ENCODE measurements around the gene SNTA1.
"Not testable (repeated sequence)": the region's sequence is repeated elsewhere in the genome, so short reads cannot be mapped to it uniquely, and the experiment has no call there.

Gene SNTA1

GRCh38 chr20:33423875-33424274, 19.7 kb downstream of the SNTA1 start:
- DNase-seq, result not testable (repeated sequence)

DNA sequence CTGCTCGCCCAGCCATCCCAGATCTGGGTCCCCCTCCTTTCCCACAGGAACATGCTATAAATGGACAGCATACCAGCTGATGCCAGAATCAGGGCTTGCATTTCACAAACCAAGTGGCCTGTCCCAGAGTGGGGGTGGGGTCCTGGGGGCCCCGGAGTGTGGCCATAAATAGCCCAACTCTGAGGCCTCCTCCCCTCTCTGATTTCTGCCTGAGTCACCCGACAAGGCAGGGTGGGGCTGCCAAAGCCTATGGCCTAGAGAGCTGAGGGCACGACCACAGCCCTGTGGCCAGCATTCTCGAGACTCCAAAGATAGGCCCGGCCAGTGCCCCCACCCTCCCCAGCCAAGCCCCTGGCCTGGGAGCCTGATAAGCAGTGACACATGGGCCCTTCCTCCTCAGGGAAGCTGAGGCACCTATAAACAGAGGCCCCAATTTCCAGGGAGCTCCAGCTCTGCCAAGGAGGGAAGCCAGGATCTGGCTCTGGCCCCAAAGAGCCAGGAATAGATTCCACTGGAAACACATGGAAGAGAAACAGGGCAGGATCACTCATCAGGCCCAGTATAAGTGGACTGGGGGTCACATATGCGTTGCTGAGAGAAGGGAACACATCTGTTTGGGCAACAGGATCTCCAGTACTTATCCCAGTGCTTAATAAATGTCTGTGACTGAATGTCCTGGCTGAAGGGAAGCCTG, 20.3 kb downstream of the SNTA1 start:
- DNase-seq, result no peak

- no peak for DNase-seq
Measured at GRCh38 chr20:33419140-33419974, 24.2 kb downstream of the SNTA1 start.

DNA sequence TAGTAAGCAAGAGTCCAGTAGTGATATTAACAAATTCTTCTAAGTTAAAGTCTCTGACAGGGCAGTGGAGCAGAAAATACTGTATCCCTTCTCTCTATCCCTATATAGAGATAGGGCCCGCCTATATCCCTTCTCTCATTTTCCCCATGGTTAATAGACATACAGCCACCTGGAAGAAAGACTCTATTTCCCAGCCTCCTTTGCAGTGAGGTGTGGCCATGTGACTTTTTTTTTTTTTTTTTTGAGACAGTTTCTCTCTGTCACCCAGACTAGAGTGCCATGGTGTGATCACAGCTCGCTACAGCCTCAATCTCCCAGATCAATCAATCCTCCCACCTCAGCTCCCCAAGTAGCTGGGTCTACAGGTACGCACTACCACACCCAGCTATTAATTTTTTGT, 25.5 kb downstream of the SNTA1 start:
- no peak for DNase-seq

DNA sequence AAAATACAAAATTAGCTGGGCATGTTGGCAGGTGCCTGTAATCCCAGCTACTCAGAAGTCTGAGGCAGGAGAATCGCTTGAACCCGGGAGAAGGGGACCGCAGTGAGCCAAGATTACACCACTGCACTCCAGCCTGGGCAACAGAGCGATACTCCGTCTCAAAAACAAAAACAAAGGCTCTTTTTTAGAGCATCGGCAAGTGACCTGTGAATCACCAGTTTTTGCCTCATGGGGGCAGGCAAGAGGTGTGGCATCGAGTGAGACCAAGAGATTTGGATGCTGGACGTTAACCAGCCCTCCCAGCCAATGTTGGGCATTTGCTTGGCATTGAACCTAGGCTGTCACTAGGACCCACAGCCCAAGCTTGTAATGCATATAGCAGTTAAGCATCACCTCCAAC, 27.6 kb downstream of the SNTA1 start:
- DNase-seq, result peak; percentile 67

- no peak for DNase-seq
Measured at GRCh38 chr20:33412484-33412838, 31.1 kb downstream of the SNTA1 start.

DNA sequence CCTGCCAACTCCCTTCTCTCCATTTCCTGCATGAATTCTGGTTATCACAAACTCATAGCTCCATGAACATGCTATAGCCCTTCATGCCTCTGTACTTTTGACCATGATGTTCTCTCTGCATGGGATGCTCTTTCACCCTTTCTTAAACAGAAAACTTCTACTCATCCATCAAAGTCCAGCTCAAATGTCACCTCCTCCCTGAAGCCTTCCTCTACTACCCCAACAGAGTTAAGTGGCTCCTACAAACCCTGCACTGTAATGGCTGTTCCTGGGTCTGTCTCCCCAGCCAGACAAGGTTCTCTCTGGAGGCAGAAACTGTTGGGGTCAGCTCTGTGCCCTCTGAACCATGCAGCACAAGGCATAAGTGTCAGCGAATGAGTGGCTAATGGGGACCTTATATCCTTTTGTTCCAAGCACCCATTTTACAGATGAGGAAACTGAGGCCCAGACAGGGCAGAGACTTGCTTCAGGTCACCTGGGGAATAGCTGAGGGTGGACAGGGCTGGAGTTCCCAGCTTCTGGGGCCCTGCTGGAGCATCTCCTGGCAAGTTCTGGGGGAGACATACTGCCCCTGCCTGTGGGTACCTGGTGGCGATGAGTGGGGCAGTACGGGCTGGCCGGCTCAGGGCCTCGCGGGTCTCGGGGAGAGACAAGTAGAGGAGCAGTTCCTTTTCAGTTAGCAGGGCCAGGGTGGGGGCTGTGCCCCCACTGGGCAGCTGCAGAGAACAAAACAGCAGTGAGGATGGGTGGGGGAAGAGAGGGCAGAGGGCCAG, 31.7 kb downstream of the SNTA1 start:
- no peak for DNase-seq

- DNase-seq, result no peak
Measured at GRCh38 chr20:33411242-33411641, 32.3 kb downstream of the SNTA1 start.

DNA sequence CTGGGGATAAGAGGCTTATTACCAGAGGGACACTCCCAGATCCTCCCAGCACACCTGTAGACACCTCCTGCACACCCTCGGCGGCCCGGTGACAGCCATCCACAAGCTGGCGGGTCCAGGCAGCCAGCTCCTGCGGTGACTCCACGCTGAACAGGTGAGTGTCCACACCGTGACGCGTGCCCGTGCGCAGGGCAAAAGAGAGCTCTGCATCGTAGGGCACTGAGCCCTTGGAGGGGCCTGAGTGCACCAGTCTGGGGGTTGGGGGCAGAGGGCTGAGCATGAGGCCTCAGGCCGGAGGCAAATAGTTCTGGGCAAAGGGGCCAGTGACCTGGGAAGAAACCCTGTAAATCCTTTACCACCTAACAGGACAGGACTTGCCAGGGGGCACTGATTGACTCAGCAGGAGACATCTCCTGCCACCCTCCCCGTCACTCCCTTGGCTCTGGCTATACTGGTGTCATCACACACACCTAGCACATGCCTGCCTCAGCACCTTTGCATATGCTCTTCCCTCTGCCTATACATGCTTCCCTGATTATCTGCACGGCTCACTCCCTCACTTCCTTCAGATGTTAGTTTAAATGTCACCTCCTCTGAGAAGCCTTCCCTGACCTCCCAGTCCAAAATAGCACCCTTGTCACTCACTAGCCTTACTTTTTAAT, 33.4 kb downstream of the SNTA1 start:
- DNase-seq, result no peak

- DNase-seq, result no peak
Measured at GRCh38 chr20:33408716-33409654, 34.6 kb downstream of the SNTA1 start.

- no peak for DNase-seq
Measured at GRCh38 chr20:33408313-33408712, 35.2 kb downstream of the SNTA1 start.

GRCh38 chr20:33407796-33408195, 35.8 kb downstream of the SNTA1 start:
- DNase-seq, result no peak

DNA sequence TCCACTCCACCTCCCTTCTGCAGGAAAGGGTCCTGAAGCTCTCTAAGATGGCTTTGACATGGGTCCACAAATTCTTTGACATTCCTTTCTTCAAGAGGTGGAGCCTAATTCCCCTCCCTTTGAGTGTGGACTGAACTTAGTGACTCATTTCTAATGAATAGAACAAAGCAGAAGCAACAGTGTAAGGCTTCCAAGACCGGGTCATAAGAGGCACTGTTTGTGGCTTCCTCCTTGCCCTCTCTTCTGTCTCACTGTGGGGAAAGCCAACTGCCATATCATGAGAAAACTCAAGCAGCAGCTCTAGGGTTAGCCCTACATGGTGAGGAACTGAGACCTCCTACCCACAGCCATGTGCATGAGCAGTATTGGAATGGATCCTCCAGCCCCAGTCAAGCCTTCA, 36.3 kb downstream of the SNTA1 start:
- no peak for DNase-seq

GRCh38 chr20:33404281-33404680, 39.3 kb downstream of the SNTA1 start:
- no peak for DNase-seq

- no peak for DNase-seq
Measured at GRCh38 chr20:33401921-33402369, 41.6 kb downstream of the SNTA1 start.

DNA sequence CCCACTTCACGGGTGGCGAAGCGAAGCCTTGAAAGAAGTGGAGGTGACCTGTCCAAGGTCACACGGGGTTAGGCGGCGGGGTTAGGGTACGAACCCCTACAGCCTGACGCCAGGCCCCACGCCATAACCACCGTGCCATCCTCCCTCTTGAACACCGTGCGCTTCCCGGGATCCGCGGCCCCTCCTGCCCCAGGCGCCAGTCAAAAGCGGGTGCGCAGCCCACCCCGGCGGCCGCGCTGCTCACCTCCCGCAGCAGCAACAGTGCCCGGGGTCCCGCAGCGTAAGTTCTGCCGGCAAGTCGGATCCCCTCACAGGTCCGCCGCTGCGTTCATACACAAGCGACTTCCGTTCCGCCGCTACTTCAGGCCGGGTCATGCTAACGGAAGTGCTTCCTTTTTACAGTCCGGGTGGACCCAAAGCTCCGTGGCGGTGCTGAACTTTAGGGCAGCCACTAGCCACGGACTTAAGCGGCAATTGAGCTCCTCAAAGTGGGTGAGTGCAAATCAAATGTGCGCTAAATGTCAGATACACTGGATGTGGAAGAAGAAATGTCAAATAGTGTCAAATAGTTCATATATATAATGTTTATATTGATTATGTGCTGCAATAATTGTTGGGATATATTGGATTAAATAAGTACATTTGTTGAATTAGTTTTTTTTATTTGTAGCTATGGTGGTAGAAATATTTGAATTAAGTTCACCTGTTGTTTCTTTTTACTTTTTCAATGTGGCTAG, 42.2 kb downstream of the SNTA1 start, which contains the start of gene CDK5RAP1:
TSS of gene CDK5RAP1 (minus strand) at position 336 of the 737 bp plus-strand sequence. CDS start 4,455 bp downstream, outside the sequence.
- DNase-seq, result peak; percentile 94

GRCh38 chr20:33400812-33401183, 42.8 kb downstream of the SNTA1 start:
- DNase-seq, result no peak

GRCh38 chr20:33399924-33400323, 43.6 kb downstream of the SNTA1 start:
- no peak for DNase-seq

- DNase-seq, result no peak
Measured at GRCh38 chr20:33394718-33395117, 48.8 kb downstream of the SNTA1 start.

GRCh38 chr20:33393609-33394008, 50.0 kb downstream of the SNTA1 start:
- DNase-seq, result no peak

Data from islet precursor cell (in vitro differentiated cells).